HS-27A (cell line): Measurements from ENCODE around the gene RAB36.
A peak's percentile ranks its signal among the peaks of the same experiment; 100 is the strongest.
"Not testable (repeated sequence)": the region's sequence is repeated elsewhere in the genome, so short reads cannot be mapped to it uniquely, and the experiment has no call there.

Source experiments
- DNase-seq: peaks from one replicate; pipeline ENCODE4 v3.0.0-alpha.2; 2012; ENCODE audit warnings: low read depth, missing footprints

The RAB36 gene

GRCh38 chr22:23121000-23121421 is 24.3 kb upstream of the RAB36 start:
- DNase-seq, result no peak

GRCh38 chr22:23121424-23121823 is 23.9 kb upstream of the RAB36 start:
- DNase-seq, result no peak

- DNase-seq, result no peak
Measured at GRCh38 chr22:23122216-23122957, 22.9 kb upstream of the RAB36 start.

- no peak for DNase-seq
Measured at GRCh38 chr22:23122992-23123803, 22.1 kb upstream of the RAB36 start.

GRCh38 chr22:23123804-23124254 is 21.4 kb upstream of the RAB36 start:
- no peak for DNase-seq

GRCh38 chr22:23124611-23125511 is 20.4 kb upstream of the RAB36 start:
- no peak for DNase-seq

- DNase-seq, result no peak
Measured at GRCh38 chr22:23125512-23126103, 19.7 kb upstream of the RAB36 start.

GRCh38 chr22:23126165-23127054 is 18.9 kb upstream of the RAB36 start:
- DNase-seq, result no peak

- DNase-seq, result no peak
Measured at GRCh38 chr22:23127055-23127756, 18.1 kb upstream of the RAB36 start.

GRCh38 chr22:23127788-23128187 is 17.5 kb upstream of the RAB36 start:
- DNase-seq, result no peak

GRCh38 chr22:23128269-23129108 is 16.8 kb upstream of the RAB36 start:
- DNase-seq, result peak; percentile 14

- no peak for DNase-seq
Measured at GRCh38 chr22:23129149-23129548, 16.1 kb upstream of the RAB36 start.

- DNase-seq, result no peak
Measured at GRCh38 chr22:23130697-23131096, 14.6 kb upstream of the RAB36 start.

- no peak for DNase-seq
Measured at GRCh38 chr22:23131931-23132330, 13.3 kb upstream of the RAB36 start.

GRCh38 chr22:23132376-23133091 is 12.7 kb upstream of the RAB36 start:
- no peak for DNase-seq

GRCh38 chr22:23133922-23134321 is 11.4 kb upstream of the RAB36 start:
- DNase-seq, result no peak

GRCh38 chr22:23136991-23137390 is 8.3 kb upstream of the RAB36 start:
- not testable (repeated sequence) for DNase-seq

GRCh38 chr22:23137468-23137867 is 7.8 kb upstream of the RAB36 start:
- DNase-seq, result no peak
